GM18951 (cell line): Measurements from ENCODE around the gene RETN.
A peak's percentile ranks its signal among the peaks of the same experiment; 100 is the strongest.

Experiments used
- POLR2A ChIP-seq: IDR thresholded peaks from 4 replicates; pipeline ENCODE4 v1.6.1; 2011; ENCODE audit warnings: mild to moderate bottlenecking; ENCODE audit not compliant: insufficient read length, insufficient read depth; ENCODE audit errors: extremely low read depth
- in situ Hi-C: fragments of 300-500 bp; cut with MboI; formaldehyde crosslinking; loops from one replicate; pipeline ENCODE4 v1.12.0; 2022; ENCODE audit warnings: low sequenced_read_pairs, mixed read lengths, inconsistent platforms; ENCODE audit not compliant: unreplicated experiment

The RETN gene

DNA sequence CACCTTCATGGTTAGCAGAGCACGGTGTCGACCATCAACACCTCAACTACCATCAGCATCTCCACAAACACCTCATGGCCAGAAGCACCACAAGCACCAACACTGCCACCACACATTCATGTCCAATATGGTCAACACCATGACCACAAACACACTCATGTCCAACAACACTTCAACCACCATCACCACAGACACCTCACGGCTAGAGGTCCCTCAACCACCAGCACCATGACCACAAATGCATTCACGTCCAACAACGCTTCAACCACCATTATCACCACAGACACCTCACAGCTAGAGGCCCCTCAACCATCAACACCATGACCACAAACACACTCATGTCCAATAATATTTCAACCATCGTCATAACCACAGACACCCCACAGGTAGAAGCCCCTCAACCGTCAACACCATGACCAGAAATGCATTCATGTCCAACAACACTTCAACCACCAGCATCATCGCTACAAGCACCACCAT is 22.0 kb downstream of the RETN start:
- in situ Hi-C loops = no loop called here
- TF ChIP-seq POLR2A = no peak

DNA sequence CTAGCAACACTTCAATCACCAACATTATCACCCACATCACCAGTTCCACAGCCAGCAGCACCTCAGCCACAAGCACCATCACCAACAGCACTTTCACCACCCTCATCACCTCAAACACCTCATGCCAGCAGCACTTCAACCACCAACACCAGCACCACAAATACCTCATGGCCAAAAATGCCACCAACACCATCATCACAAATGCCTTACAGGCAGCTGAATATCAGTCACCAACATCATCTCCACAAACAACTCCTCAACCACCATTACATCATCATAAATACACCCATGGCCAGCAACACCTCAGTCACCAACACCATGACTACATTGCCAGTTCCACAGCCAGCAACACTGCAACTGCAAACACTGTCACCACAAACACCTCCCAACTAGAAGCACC is 22.6 kb downstream of the RETN start:
- in situ Hi-C loops = no loop called here
- TF ChIP-seq POLR2A = no peak

- in situ Hi-C loops = no loop called here
- TF ChIP-seq POLR2A = no peak
These were observed 23.7 kb downstream of the RETN start for GRCh38 chr19:7692417-7693088.

GRCh38 chr19:7694499-7694898 is 25.6 kb downstream of the RETN start:
- in situ Hi-C loops = no loop called here
- no peak for TF ChIP-seq POLR2A

DNA sequence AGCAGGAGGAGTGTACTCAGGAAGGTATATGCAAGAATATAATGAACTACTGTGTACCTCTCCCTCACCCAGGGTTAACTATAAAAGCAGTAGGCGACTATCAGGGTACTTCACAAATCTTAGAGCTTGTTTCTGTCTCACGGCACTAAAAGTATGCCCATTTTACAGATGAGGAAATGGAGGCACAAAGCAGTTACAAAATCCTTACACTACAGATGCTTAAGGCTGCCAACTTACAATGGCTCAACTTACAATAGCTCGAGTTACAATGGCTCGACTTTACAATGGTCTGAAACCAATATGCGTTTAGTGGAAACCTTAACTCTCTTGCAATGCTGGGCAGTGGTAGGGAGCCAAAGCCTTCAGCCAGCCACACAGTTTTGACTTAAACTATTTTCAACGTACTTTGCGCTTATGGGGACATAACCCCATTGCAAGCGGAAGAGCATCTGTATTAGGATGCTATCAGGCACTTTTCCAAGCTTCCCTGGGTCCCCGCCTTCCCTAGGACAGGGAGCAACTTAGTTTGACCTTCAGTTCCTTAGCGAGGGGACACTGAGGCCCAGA is 29.0 kb downstream of the RETN start:
- in situ Hi-C loops = no loop called here

GRCh38 chr19:7698583-7698982 is 29.7 kb downstream of the RETN start:
- TF ChIP-seq POLR2A = no peak
- in situ Hi-C loops = no loop called here

More for the DNA sequence above, 29.0 kb downstream of the RETN start:
- no peak for TF ChIP-seq POLR2A

GRCh38 chr19:7699003-7699402 is 30.2 kb downstream of the RETN start:
- in situ Hi-C loops = no loop called here
- no peak for TF ChIP-seq POLR2A

- in situ Hi-C loops = no loop called here
- no peak for TF ChIP-seq POLR2A
These were observed 30.9 kb downstream of the RETN start for GRCh38 chr19:7699417-7700401.

DNA sequence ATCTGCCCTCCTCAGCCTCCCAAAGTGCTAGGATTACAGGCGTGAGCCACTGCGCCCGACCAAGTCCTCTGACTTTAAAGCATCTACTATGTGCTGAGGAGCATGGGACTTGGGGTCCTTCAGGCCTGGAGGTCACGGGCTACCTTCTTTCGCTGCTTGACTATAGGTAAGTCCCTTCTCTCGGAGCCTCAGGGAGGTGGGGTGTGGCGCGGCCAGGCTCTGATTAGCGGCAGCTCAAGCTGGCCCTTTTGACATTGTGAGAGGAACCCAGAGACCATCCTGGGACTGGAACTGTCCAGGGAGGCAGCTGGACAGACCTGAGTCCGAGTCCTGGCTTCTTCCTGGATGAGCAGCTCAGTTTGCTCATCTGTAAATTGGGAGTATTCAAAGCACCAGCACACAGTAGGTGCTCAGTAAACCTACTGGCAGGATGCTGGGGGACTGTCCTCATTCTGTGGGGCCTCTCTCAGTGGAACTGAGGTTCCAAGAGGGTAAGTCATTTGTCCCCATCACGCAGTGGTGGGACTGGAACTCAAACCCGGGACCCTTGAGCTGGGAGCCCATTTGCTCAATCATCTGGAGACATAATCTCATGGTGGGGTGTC is 32.3 kb downstream of the RETN start:
- no peak for TF ChIP-seq POLR2A
- in situ Hi-C loops = no loop called here

DNA sequence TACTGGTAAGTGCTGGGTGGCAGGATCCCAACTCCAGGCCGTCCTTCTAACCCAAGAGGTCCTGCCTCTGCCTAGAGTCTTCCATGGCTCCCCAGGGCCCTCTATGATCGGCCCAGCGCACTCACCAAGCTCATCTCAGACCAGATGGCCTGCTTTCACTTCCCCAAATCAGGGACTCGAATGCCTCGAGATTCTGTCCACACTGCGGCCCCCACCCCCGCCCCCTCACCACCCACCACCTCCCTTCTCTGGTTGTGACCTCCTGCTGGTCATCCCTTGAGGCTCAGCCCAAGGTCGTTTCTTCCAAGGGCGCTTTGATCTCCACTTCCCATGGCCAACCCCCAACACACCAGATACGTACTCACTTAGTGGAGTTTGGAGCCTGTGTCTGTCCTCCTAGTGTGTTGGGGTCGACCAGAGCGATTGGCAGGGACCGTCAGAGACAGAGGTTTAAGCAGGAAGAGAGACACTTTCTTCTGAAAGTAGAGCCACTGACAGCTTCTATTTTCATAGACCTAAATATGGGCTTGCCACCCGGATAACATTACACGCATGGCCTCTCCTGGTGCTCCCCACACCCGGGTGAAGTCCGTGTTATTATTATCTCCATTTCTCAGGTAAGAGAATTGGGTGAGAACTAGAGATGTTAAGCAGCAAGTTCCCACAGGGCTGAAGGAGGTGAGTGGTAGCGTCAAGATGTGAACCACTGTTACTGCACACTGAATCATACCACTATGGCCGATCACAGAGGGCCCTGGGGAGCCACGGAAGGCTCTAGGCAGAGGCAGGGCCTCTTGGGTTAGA is 33.0 kb downstream of the RETN start, which contains the start of gene FCER2:
Gene FCER2, minus strand, starts transcription at position 478 of the 804 bp plus-strand sequence. CDS start 2,371 bp downstream, outside the sequence.
- TF ChIP-seq POLR2A = peak; percentile 47
- in situ Hi-C loops = no loop called here

DNA sequence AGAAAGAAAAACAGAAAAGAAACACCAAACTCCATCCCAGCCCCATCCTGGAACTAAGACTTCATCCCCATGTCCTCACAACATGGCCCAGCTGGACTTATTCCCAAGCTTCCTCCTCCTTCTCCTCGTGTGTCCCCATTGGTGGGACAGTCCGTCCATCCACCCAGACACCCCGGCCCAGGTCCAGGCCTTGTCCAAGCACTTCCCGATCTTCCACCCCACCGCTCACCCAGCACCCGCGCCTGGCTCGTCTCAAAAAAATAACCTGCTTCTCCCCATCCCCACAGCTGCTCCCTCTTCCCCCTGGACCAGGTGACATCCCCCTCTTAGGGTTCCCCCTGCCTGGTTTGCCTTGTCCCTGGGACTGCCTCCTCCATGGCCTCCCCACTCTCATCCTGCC is 34.5 kb downstream of the RETN start:
- in situ Hi-C loops = no loop called here
- TF ChIP-seq POLR2A = no peak
